Caco-2 (cell line): ENCODE data around the gene SALL1. TPM values are rescaled to one million over a fixed set of nuclear protein-coding genes. Genes with fewer than 3 reads are reported as not detected.

Experiments used
- BruUV-seq: library from RNA; stranded (reverse); fragments of 400-500 nt; replicated peaks from 2 replicates; lab custom pipeline; 2021; lab: Mats Ljungman, UMichigan
- CTCF ChIA-PET: fragments of 300-600 bp; sonication (Branson Sonifier 250); formaldehyde crosslinking; loops from one replicate; lab custom pipeline; 2022; ENCODE audit warnings: antibody characterized with exemption; lab: Charles Lee
- POLR2A ChIA-PET: fragments of 300-600 bp; sonication (Branson Sonifier 250); formaldehyde crosslinking; loops from one replicate; lab custom pipeline; 2022; ENCODE audit warnings: antibody characterized with exemption; lab: Charles Lee
- DNase-seq, 2 experiments: peaks; one replicate each; pipeline versions ENCODE4 v3.0.0 to v3.0.0-alpha.2; 2020 to 2022
- H3K27me3 ChIP-seq: replicated peaks from 2 replicates; pipeline ENCODE4 v1.6.0; 2011; ENCODE audit warnings: low read length; ENCODE audit not compliant: control insufficient read depth, insufficient read depth
- H3K36me3 ChIP-seq: 2 replicates; pipeline ENCODE4 v1.5.1; 2011; ENCODE audit warnings: low read length; ENCODE audit not compliant: control insufficient read depth, insufficient read depth
- H3K4me1 ChIP-seq: fragments of 250-450 bp; sonication (Bioruptor Pico); 2 replicates; pipeline ENCODE4 v1.5.1; 2020; ENCODE audit warnings: mild to moderate bottlenecking
- H3K4me3 ChIP-seq: 2 replicates; pipeline ENCODE4 v1.5.1; 2011; ENCODE audit warnings: low read depth, mild to moderate bottlenecking, control low read depth, low read length
- H3K9me3 ChIP-seq: fragments of 250-450 bp; sonication (Bioruptor Pico); 2 replicates; pipeline ENCODE4 v1.5.1; 2020; ENCODE audit warnings: mild to moderate bottlenecking, moderate library complexity
- H3K27ac Mint-ChIP-seq: one replicate; pipeline ENCODE4 v1.8.0; 2022; ENCODE audit warnings: mixed read lengths; ENCODE audit not compliant: unreplicated experiment
- H3K27me3 Mint-ChIP-seq: one replicate; pipeline ENCODE4 v1.8.0; 2022; ENCODE audit warnings: mixed read lengths; ENCODE audit not compliant: insufficient read depth, unreplicated experiment
- H3K36me3 Mint-ChIP-seq: one replicate; pipeline ENCODE4 v1.8.0; 2022; ENCODE audit warnings: mild to moderate bottlenecking, mixed read lengths; ENCODE audit not compliant: insufficient read depth, unreplicated experiment
- H3K4me1 Mint-ChIP-seq: one replicate; pipeline ENCODE4 v1.8.0; 2022; ENCODE audit warnings: low read depth, mixed read lengths; ENCODE audit not compliant: unreplicated experiment
- H3K4me3 Mint-ChIP-seq: one replicate; pipeline ENCODE4 v1.8.0; 2022; ENCODE audit warnings: mild to moderate bottlenecking, moderate library complexity, mixed read lengths; ENCODE audit not compliant: unreplicated experiment
- H3K9me3 Mint-ChIP-seq: one replicate; pipeline ENCODE4 v1.8.0; 2022; ENCODE audit warnings: mixed read lengths; ENCODE audit not compliant: unreplicated experiment
- intact Hi-C: fragments of 100-400 bp; cut with micrococcal nuclease; formaldehyde crosslinking; loops from one replicate; pipeline ENCODE4 v1.10.0; 2022; ENCODE audit not compliant: unreplicated experiment
- total RNA-seq: library from RNA; stranded (reverse); gene quantifications from 2 replicates; pipeline ENCODE4 v1.2.3, GENCODE V29; 2022
- TF ChIP-seq, protein P1 (sequence below), 2 experiments: fragments of 200-600 bp in 1 of 2; IDR thresholded peaks; 1 replicate in 1 of 2; 2 replicates in 1 of 2; pipeline versions ENCODE4 v1.5.1 to v1.8.0; 2011 to 2022; ENCODE audit warnings: antibody characterized with exemption in 1 of 2, control low read depth in 1 of 2, inconsistent platforms in 1 of 2, low read depth in 1 of 2, low read length in 1 of 2, mild to moderate bottlenecking in 1 of 2, moderate library complexity in 1 of 2; ENCODE audit not compliant: insufficient read depth in 1 of 2, severe bottlenecking in 1 of 2, unreplicated experiment in 1 of 2

The SALL1 gene
- total RNA-seq, 1 experiment from 2014 or later, result not detected

DNA sequence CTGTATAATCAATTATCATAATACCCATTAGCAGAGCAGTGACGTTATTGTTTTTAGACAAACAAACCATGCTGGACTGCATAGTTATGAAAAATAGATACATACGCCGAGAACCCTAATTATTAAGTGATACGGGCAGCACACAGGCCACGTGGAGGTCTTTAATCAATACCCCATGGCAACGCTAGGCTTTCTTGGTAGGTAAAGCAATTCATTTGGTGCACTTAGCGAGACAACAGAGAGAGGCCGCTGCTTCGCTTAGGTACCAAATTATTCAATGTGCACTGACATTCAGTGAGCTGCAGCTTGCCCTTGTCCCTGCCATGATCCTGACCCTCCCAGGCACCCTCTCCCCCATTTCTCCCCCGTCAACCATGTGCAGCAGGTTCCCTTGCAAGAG lies 12.9 kb downstream of the SALL1 start:
- intact Hi-C loops, result no loop called here
- H3K36me3 ChIP-seq, result no peaks in the 10 kb centered on the region
- CTCF ChIA-PET, result no interaction called here
- POLR2A ChIA-PET, result no interaction called here
- TF ChIP-seq, protein P1, sequence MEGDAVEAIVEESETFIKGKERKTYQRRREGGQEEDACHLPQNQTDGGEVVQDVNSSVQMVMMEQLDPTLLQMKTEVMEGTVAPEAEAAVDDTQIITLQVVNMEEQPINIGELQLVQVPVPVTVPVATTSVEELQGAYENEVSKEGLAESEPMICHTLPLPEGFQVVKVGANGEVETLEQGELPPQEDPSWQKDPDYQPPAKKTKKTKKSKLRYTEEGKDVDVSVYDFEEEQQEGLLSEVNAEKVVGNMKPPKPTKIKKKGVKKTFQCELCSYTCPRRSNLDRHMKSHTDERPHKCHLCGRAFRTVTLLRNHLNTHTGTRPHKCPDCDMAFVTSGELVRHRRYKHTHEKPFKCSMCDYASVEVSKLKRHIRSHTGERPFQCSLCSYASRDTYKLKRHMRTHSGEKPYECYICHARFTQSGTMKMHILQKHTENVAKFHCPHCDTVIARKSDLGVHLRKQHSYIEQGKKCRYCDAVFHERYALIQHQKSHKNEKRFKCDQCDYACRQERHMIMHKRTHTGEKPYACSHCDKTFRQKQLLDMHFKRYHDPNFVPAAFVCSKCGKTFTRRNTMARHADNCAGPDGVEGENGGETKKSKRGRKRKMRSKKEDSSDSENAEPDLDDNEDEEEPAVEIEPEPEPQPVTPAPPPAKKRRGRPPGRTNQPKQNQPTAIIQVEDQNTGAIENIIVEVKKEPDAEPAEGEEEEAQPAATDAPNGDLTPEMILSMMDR (IDR thresholded peaks at IDR 0.05; ENCODE audit: insufficient read depth in 1 of 2, low read depth in 1 of 2, low read length in 1 of 2, severe bottlenecking in 1 of 2, unreplicated experiment in 1 of 2), result no peak
- Mint-ChIP-seq H3K36me3 (no peaks in the 10 kb centered on the region), H3K4me3 (no peak overlapping the region), H3K9me3 (no peaks in the 10 kb centered on the region), H3K4me1 (no peaks in the 10 kb centered on the region), H3K27me3 (no peaks in the 10 kb centered on the region), H3K27ac (no peak overlapping the region)
- no peak for DNase-seq
- no peak overlapping the region for H3K4me3 ChIP-seq
- no peaks in the 10 kb centered on the region; the same call in 1 of the 2 replicates for H3K27me3 ChIP-seq
- H3K4me1 ChIP-seq, result no peaks in the 10 kb centered on the region
- no peaks in the 10 kb centered on the region for H3K9me3 ChIP-seq
- no TSS peak for BruUV-seq

DNA sequence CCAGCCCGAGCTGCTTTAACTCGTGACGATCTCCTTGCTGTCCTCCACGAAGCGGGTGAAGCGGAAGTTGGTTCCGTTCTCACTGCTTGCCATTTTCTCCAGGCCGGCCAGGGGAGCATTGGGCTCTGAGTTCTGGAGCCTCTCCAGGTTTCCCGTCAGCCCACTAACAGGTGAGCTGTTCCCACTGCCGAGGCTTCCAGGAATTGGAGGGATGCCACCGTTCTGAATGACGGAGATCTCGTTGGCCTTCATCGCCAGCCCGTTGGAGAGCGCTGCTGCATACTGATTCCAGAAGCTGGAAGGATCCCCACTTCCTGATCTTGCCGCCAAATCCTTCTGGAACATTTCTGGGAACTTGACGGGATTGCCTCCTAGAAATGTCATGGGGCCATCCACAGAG lies 14.0 kb downstream of the SALL1 start:
- POLR2A ChIA-PET, result no interaction called here
- Mint-ChIP-seq H3K9me3 (no peaks in the 10 kb centered on the region), H3K4me3 (no peak overlapping the region), H3K27ac (no peak overlapping the region), H3K4me1 (no peaks in the 10 kb centered on the region), H3K36me3 (no peaks in the 10 kb centered on the region), H3K27me3 (no peaks in the 10 kb centered on the region)
- CTCF ChIA-PET, result no interaction called here
- no peaks in the 10 kb centered on the region for H3K27me3 ChIP-seq
- DNase-seq, result no peak
- intact Hi-C loops, result no loop called here
- H3K4me1 ChIP-seq, result no peaks in the 10 kb centered on the region; the same call in 1 of the 2 replicates
- no TSS peak for BruUV-seq
- no peaks in the 10 kb centered on the region for H3K9me3 ChIP-seq
- H3K36me3 ChIP-seq, result no peaks in the 10 kb centered on the region
- TF ChIP-seq, protein P1 (IDR thresholded peaks at IDR 0.05; ENCODE audit: insufficient read depth in 1 of 2, low read depth in 1 of 2, low read length in 1 of 2, severe bottlenecking in 1 of 2, unreplicated experiment in 1 of 2), result no peak
- H3K4me3 ChIP-seq, result no peak overlapping the region

DNA sequence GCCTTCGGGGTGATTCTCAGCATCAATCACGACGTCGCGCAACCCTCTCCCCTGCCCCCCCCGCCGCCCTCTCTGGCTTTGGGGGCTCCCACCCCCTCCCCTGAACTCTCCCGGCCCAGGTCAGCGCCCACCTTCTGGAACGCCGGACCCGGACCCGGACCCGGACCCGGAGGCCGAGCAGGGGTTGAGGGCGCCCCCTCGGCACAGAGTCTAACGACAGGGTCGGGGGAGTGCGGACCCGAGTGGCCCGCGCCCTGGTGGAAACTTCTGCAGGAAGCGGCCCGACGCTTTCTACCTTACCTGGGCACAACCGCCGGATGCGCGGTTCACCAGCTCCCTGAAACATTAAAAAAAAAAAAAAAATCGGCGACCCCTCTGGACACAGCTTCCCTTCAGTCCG lies 16.2 kb downstream of the SALL1 start:
- Mint-ChIP-seq H3K27me3 (no peaks in the 10 kb centered on the region), H3K4me1 (no peaks in the 10 kb centered on the region), H3K9me3 (no peaks in the 10 kb centered on the region), H3K4me3 (no peak overlapping the region), H3K36me3 (no peaks in the 10 kb centered on the region), H3K27ac (no peak overlapping the region)
- TF ChIP-seq, protein P1 (IDR thresholded peaks at IDR 0.05; ENCODE audit: insufficient read depth in 1 of 2, low read depth in 1 of 2, low read length in 1 of 2, severe bottlenecking in 1 of 2, unreplicated experiment in 1 of 2), result no peak
- Histone ChIP-seq H3K4me3 (no peak overlapping the region), H3K36me3 (no peaks in the 10 kb centered on the region), H3K9me3 (no peaks in the 10 kb centered on the region), H3K4me1 (no peaks in the 10 kb centered on the region; the same call in 1 of the 2 replicates), H3K27me3 (no peaks in the 10 kb centered on the region)
- no TSS peak for BruUV-seq
- POLR2A ChIA-PET, result no interaction called here
- no peak for DNase-seq
- intact Hi-C loops, result no loop called here
- CTCF ChIA-PET, result no interaction called here
